Loucy (cell line): Measurements from ENCODE around the gene PTPRA.

Source experiments
- H2AFZ ChIP-seq: fragments of 200-600 bp; sonication (generic); 2 replicates; pipeline ENCODE4 v1.6.0; 2016; ENCODE audit warnings: antibody characterized with exemption, mild to moderate bottlenecking, low read length, moderate library complexity
- H3F3A ChIP-seq: fragments of 200-600 bp; 2 replicates; pipeline ENCODE4 v1.6.0; 2016; ENCODE audit warnings: antibody characterized with exemption, low read depth, mild to moderate bottlenecking
- H3K27me3 ChIP-seq: fragments of 200-600 bp; sonication (generic); 2 replicates; pipeline ENCODE4 v1.6.1; 2014; ENCODE audit warnings: low read length, mild to moderate bottlenecking; ENCODE audit not compliant: insufficient read depth, poor library complexity, severe bottlenecking
- H3K36me3 ChIP-seq: fragments of 200-600 bp; sonication (generic); 2 replicates; pipeline ENCODE4 v1.6.1; 2016; ENCODE audit warnings: low read length; ENCODE audit not compliant: insufficient read depth
- H3K4me1 ChIP-seq: fragments of 200-600 bp; sonication (generic); 2 replicates; pipeline ENCODE4 v1.5.1; 2014; ENCODE audit warnings: low read length, mild to moderate bottlenecking; ENCODE audit not compliant: insufficient read depth, poor library complexity, severe bottlenecking
- H3K4me2 ChIP-seq: fragments of 200-600 bp; sonication (generic); 2 replicates; pipeline ENCODE4 v1.6.0; 2014; ENCODE audit warnings: antibody characterized with exemption, low read length, low read depth, mild to moderate bottlenecking; ENCODE audit not compliant: poor library complexity, severe bottlenecking
- H3K4me3 ChIP-seq: fragments of 200-600 bp; sonication (generic); 2 replicates; pipeline ENCODE4 v1.5.1; 2014; ENCODE audit warnings: low read length, mild to moderate bottlenecking, mixed read lengths; ENCODE audit not compliant: poor library complexity, severe bottlenecking
- H3K79me2 ChIP-seq: fragments of 200-600 bp; sonication (generic); 2 replicates; pipeline ENCODE4 v1.6.1; 2014; ENCODE audit warnings: low read length; ENCODE audit not compliant: insufficient read depth
- H3K9ac ChIP-seq: fragments of 200-600 bp; sonication (generic); 2 replicates; pipeline ENCODE4 v1.6.0; 2014; ENCODE audit warnings: mild to moderate bottlenecking, low read depth, low read length, moderate library complexity; ENCODE audit not compliant: poor library complexity, severe bottlenecking
- H3K9me2 ChIP-seq: fragments of 200-600 bp; sonication (generic); replicated peaks from 2 replicates; pipeline ENCODE4 v1.6.1; 2016; ENCODE audit warnings: low read depth, low read length, mixed read lengths
- H3K9me3 ChIP-seq: fragments of 200-600 bp; sonication (generic); 2 replicates; pipeline ENCODE4 v1.6.1; 2014; ENCODE audit warnings: mild to moderate bottlenecking, antibody characterized with exemption, low read length, low read depth; ENCODE audit not compliant: insufficient read depth
- H4K20me1 ChIP-seq: fragments of 200-600 bp; sonication (generic); 2 replicates; pipeline ENCODE4 v1.6.0; 2014; ENCODE audit warnings: antibody characterized with exemption, low read length, mild to moderate bottlenecking; ENCODE audit not compliant: insufficient read depth, poor library complexity, severe bottlenecking
- CTCF ChIP-seq: fragments of 200-600 bp; sonication (generic); conservative IDR thresholded peaks from 2 replicates; pipeline ENCODE4 v1.5.1; 2014; ENCODE audit warnings: mild to moderate bottlenecking, antibody characterized with exemption, low read length
- EZH2phosphoT487 ChIP-seq: fragments of 200-600 bp; IDR thresholded peaks from 2 replicates; pipeline ENCODE4 v1.6.1; 2018; ENCODE audit warnings: antibody characterized with exemption, mild to moderate bottlenecking, moderate library complexity, borderline replicate concordance

Gene PTPRA

GRCh38 chr20:2864626-2865025 is 8.7 kb upstream of the PTPRA start:
- H2AFZ ChIP-seq = no peak overlapping the region
- no peaks in the 10 kb centered on the region for H3K9me2 ChIP-seq
- H3K4me1 ChIP-seq = peaks cover 13% of the 10 kb centered on the region
- no peak overlapping the region for H3K4me2 ChIP-seq
- H3K79me2 ChIP-seq = no peaks in the 10 kb centered on the region
- H3K9ac ChIP-seq = no peak overlapping the region
- H3K4me3 ChIP-seq = no peak overlapping the region
- H3K36me3 ChIP-seq = peaks cover 18% of the 10 kb centered on the region; the same call in 1 of the 2 replicates
- TF ChIP-seq CTCF (no peak), EZH2phosphoT487 (no peak)
- H3K9me3 ChIP-seq = no peaks in the 10 kb centered on the region
- no peaks in the 10 kb centered on the region for H4K20me1 ChIP-seq
- H3F3A ChIP-seq = no peaks in the 10 kb centered on the region; the same call in 1 of the 2 replicates
- no peaks in the 10 kb centered on the region for H3K27me3 ChIP-seq

GRCh38 chr20:2865101-2865500 is 8.2 kb upstream of the PTPRA start:
- peaks cover 13% of the 10 kb centered on the region for H3K4me1 ChIP-seq
- no peaks in the 10 kb centered on the region for H3K27me3 ChIP-seq
- H3K4me3 ChIP-seq = no peak overlapping the region
- no peaks in the 10 kb centered on the region; the same call in 1 of the 2 replicates for H3F3A ChIP-seq
- H3K9ac ChIP-seq = no peak overlapping the region
- no peak overlapping the region for H2AFZ ChIP-seq
- H3K9me2 ChIP-seq = no peaks in the 10 kb centered on the region
- TF ChIP-seq EZH2phosphoT487 (no peak), CTCF (no peak)
- H3K79me2 ChIP-seq = no peaks in the 10 kb centered on the region
- H3K9me3 ChIP-seq = no peaks in the 10 kb centered on the region
- H3K36me3 ChIP-seq = peaks cover 18% of the 10 kb centered on the region; the same call in 1 of the 2 replicates
- H3K4me2 ChIP-seq = no peak overlapping the region
- H4K20me1 ChIP-seq = no peaks in the 10 kb centered on the region

GRCh38 chr20:2865630-2866029 is 7.7 kb upstream of the PTPRA start:
- Histone ChIP-seq H3K9me2 (no peaks in the 10 kb centered on the region), H3K9ac (no peak overlapping the region), H3F3A (no peaks in the 10 kb centered on the region; the same call in 1 of the 2 replicates), H3K27me3 (no peaks in the 10 kb centered on the region), H2AFZ (no peak overlapping the region), H3K79me2 (no peaks in the 10 kb centered on the region), H3K4me3 (no peak overlapping the region), H3K4me1 (peaks cover 14% of the 10 kb centered on the region), H3K4me2 (no peak overlapping the region), H3K36me3 (peaks cover 18% of the 10 kb centered on the region; the same call in 1 of the 2 replicates), H3K9me3 (no peaks in the 10 kb centered on the region), H4K20me1 (no peaks in the 10 kb centered on the region)
- no peak for TF ChIP-seq EZH2phosphoT487
- TF ChIP-seq CTCF = peak; percentile 65
